GM21447 (cell line): ENCODE results near the gene KRTAP5-1.

ENCODE experiments used
- ATAC-seq: cut with Tn5 transposase; IDR thresholded peaks from one replicate; pipeline ENCODE4 v1.9.1; 2021; ENCODE audit not compliant: unreplicated experiment

The KRTAP5-1 gene

DNA sequence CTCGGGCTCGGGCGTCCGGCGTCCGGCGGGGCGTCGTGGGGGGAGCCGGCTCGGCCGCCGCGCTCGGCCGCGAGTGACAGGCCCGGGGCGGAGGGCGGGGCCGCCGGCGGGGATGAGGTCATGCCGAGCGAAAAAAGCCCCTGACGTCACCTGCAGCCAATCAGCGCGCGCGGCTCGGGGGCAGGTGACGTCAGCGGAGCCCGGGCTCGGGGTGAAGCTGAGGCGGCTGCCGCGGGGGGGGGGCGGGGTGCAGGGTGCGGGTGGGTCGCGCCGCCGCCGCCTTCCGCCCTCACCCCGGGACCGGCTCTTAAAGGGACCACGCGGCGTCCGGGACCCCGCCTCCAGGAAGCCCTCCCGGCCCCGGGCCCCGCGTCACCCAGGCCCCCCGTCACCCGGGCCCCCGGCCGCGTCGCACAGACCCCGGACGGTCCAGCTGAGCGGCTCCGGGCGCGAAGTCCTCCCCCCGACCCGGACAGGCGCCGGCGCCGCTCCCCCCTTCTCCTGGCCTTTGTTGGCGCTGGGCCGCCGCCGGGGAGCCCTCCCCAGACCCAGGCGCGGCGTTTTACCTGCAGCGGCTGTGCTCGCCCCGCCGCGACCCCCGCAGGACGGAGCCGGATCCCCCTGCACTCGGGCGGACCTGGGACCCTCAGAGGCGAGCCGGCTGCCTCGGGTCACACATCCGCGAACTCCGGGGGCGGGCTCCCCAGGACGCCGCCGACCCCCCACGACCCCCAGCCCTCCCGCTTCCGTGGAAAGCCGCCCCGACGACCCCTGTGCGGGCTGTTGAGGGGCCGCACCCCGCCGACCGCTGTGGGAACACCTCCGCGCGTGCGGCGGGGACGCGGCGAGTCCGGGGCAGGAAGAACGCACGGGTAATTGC lies 12.6 kb downstream of the KRTAP5-1 start, which contains the start of gene DUSP8:
TSS of gene DUSP8 (minus strand) at position 75 of the 880 bp plus-strand sequence. CDS start 6,445 bp downstream, outside the sequence.
- ATAC-seq = no peak

DNA sequence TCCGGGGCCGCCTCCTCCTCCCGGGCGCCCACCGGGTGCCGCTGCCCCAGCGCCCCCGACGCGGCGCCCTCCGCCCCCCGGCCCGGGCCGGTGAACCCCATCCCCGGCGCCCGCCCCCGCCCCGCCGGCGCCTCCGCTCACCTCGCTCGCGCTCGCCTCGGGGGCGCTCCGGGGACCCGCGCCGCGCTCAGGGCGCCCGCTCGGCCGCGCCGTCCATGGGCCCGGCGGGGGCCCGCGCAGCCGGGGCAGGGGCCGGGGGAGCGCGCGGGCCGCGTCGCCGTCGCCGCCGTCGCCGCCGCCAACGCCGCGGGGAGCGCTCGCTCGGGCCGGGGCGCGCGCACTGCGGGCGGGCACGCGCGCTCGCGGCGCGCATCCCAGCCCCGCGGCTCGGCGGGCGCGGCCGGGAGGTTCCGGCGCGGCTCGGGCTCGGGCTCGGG lies 13.3 kb downstream of the KRTAP5-1 start:
- no peak for ATAC-seq

DNA sequence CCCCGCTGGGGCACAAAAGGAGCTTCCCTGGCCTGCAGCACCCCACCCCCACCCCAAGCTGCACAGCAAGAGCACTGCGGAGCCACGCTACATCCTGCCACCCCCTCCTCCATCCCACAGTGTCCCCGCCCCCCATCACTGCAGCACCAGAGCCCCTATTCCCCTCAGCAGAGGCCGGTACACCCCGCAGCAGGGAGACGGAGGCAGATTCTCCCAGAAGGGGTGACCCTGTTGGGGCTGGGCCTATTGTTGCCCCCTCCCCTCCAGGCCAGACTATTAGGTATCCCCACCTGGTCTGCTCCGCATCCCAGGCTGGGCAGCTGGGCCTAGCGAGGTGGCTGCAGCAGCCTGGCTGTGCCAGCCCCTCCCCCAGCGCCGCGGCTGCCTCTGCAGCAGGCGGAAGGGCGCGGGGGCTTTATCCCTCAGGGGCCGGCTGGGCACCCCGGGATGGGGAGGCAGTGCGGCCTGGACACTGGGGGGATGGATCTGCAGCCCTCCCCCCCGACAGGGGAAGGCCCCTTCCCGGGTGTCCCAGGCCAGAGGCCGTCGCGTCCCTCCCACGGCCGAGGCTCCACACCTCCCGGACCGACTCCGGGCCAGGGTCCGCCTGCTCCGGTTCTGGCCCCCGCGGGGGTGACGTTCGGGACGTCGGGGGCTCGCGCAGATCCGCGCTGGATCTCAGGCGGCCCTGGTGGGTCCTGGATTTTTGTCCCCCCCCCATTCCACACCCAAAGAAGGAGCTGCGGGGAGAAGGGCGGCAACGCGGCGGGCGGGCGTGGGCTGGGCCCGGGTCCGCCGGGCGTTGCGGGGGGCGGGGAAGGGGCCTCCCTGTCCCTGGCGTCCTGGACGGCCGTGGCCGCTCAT lies 14.0 kb downstream of the KRTAP5-1 start:
- ATAC-seq = no peak

DNA sequence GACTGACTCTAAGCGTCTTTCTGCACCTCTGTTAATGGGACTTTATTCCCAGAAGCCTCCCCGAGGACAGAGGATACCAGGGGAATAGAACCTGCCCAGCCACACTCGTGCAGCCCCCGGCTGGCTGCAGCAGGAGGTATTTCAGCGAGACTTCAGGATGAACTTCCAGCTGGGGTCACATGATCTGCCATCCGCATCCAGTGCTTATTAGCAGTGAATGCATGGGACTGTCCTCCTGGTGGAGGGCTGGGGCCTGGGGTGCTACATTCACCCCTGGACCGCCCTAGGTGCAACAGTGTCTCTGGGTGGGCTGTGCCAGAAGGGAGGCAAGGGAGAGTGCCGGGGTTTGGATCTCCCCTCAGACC lies 14.6 kb downstream of the KRTAP5-1 start:
- no peak for ATAC-seq

DNA sequence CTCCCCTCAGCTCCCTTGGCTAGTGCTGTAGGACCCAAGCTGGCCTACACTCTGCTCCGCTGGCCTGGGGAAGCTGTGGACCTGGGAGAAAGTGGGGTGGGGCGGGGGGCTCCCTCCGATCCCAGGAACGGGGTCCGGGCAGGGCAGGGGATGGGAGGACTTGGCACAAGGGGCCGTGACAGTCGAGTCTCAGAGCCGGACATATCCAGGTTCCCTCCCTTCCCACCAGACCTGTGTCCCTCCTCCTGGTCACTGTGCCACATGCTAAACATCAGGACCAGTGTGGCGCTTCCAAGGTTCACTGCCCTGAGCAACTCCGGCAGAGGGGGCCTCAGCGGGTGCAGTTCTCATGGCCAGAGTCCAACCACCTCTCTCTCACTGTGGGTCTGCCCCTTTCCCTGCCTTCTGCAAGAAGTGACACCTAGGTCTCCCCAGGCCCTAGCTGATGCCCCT lies 15.1 kb downstream of the KRTAP5-1 start:
- no peak for ATAC-seq

DNA sequence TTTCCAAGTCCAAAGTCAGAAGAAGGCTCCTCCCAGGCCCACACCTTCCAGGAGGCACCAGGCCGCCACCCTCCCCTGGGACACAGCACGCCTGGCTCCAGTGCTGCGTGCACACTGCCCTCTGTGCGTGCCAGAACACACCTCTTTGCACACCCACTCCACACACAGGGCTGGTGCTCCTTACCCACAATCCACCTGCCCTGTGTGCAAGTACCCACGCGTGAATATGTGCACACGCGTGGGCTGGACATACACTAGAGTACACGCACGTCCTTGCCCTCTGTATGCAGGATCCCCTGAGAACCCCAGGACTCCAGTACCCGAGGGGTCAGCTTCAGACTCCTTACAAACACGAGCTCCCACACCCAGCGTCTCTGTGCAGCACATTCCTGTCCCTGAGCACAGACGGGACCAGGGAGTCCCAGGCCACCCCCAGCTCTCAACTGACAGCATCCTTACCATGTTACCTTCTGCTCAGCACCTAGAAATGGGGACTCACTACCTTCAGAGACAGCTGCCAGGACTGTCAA lies 15.8 kb downstream of the KRTAP5-1 start:
- no peak for ATAC-seq

DNA sequence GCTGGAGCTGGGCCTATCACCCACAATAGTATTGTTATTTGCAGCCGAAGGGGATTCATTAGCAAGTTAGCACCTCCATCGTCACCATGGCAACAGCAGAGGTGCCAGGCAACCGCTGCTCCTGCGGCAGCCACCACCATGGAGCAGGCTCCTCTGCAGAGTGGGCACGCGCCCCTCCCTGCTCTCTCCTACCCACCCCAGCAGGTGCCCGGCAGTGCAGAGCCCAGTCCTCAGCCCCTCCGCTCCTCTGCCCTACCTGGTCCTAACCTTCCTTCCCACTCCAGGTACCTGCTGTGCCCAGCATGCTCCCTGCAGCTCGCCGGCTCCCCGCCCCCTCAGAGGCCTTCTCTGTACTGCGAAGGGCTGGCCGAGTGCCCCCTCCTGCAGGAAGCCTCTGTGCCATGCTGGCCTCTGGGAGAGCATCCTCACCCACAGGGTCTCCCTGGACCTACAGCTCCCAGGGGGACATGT lies 16.6 kb downstream of the KRTAP5-1 start:
- ATAC-seq = no peak

DNA sequence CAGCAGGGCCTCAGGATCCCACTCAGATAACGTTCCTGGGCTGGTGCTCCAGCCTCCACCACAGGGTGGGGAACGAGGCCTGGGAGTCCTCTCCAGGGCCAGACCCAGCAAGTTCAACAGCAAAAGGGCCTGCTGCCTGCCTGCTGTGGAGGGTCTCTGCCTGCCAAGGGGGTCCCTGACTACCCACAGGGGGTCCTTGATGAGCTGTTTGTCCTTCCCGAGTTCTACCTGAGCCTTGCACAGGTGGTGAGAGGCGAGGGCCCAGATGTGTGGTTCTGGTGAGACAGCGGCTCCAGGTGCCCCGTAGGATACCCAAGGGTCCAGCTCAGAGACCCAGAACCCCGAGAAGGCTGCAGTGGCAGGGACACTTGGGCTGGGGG lies 17.4 kb downstream of the KRTAP5-1 start:
- no peak for ATAC-seq

DNA sequence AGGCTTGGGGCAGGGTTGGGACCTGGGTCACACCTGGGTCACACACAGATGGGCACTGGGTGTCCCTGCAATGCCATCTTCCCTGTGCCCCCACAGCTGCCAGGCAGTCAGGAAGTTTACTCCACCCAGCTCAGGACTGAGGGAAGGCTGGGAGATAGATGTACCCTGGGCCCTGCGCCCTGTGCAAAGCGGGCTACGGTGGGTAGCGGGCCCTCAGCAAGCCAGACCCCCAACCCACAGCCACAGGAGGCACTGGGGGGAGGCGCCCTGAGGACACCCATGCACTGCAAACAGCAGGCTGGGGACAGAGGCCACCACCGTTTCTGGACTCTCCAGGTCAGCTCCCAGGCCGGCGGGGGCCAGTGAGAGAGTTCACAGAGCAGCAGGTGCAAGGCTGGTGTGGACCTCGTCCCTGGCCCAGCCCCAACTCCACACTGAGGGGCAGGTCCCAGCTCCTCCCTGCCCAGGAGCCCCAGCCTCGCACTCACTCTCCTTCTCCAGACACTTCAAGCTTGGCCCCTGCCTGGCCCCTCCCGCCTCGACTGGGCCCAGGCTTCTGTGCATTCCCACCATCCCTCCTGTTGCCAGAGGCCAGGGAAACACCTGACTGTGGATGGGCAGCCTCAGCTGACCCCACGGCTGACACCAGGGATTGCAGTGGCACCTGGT lies 17.9 kb downstream of the KRTAP5-1 start:
- ATAC-seq = no peak

DNA sequence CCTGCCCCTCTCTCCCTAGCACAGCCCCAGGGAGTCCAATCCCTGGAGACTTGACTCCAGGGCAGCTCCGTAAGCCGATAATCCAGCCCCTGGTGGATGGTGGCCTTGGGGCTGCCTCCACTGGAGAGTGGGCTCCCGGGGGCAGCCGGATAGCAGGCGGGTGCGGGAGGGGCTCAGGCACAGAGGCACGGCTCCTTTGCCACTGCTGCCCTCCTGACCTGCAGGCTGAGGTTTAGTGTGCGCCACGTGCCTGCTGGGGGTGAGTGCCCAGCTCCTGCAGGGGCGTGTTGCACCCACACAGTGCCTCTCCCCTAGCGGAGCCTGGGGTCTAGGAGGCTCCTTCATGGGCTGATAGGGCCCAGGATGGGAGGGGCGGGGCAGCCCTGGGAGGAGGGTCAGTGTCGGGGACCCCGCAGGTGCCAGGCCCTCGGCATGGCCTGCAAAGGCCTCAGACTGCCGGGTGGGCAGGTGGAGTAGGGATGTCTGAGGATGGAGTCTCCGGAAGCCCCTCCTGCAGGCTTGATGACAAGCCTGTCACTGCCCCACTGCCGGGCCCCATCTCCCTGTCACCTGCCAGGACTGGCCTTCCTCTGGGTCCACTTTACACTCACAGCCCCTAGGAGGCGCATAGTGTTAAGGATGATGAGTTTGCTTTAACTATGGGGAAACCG lies 18.6 kb downstream of the KRTAP5-1 start:
- no peak for ATAC-seq

DNA sequence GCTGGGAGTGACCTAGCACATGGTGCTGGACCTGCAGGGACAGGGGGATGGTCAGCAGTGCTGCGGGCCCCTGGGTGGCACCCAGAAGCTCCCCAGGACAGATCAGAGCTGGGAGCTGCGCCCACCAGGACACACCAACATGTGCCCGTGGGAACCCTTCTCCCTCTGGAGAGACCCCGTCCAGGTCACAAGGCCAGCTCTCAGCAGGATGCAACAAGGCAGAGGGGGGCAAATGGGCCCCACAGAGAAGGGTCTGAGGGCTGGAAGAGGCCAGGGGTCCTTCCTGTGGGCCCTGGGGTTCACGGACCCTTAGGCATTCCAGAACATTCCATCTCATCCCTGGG lies 19.2 kb downstream of the KRTAP5-1 start:
- no peak for ATAC-seq

DNA sequence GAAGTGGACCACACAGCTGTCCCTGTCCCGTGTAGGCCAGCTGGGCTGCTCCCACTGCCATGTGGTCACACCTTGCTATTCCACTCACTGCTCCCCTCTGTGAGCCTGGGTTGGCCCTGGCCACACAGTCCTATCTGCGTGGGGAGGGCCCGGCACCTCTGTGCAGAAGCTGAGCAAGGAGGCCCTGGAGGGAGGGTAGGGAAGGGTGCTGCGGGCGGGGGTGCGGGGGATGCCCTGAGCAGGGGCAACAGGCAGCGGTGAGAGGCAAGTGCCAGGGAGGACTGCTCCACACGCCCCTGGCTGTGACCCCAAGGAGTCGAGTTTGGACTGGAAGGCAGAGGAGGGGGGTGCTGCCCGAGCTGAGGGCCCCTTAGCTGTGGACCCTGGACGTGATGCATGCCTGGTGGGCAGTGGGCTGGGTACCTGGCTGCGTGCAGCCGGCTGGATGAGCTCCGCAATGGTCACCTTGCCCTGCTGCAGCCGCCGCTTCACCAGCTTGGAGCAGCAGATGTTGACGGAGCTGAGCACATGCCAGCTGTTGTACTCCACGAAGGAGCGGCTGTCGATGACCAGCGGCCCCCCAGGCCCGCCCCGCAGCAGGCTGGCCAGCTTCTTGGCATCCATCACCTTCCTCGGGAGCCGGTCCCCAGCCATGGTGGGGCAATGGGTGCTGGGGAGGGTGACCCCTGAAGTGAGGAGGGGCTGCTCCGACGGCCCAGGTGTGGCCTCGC lies 19.7 kb downstream of the KRTAP5-1 start:
- no peak for ATAC-seq

DNA sequence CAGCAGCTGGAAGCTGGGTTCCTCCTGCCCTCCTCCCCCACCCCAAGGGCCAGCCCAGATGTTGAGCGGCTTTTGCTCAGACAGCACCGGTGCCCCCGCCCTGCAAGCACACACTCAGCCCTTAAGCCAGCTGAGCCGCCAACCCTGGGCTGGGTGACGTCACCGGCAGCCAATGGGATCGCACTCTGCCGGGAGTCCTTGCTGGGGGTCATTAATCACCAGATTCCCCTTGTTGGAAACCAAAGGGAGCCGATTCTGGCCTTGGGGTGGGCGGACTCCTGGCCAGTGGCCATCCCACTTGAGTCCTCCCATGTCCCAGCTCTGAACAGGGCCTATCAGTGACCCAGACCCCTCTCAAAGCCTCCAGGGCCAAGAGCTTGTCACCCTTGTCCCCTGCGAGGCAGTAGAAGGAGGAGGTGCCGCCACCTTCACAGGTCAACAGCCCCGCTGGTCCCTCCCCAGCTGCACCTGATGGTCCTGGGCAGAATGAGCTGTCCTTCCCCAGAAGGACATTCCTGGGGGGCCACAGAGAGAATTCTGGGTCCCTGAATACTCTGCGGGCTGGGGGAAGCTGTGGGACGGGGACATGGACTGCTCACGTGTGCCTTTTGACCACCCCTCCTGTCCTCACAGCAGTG lies 20.4 kb downstream of the KRTAP5-1 start:
- no peak for ATAC-seq

DNA sequence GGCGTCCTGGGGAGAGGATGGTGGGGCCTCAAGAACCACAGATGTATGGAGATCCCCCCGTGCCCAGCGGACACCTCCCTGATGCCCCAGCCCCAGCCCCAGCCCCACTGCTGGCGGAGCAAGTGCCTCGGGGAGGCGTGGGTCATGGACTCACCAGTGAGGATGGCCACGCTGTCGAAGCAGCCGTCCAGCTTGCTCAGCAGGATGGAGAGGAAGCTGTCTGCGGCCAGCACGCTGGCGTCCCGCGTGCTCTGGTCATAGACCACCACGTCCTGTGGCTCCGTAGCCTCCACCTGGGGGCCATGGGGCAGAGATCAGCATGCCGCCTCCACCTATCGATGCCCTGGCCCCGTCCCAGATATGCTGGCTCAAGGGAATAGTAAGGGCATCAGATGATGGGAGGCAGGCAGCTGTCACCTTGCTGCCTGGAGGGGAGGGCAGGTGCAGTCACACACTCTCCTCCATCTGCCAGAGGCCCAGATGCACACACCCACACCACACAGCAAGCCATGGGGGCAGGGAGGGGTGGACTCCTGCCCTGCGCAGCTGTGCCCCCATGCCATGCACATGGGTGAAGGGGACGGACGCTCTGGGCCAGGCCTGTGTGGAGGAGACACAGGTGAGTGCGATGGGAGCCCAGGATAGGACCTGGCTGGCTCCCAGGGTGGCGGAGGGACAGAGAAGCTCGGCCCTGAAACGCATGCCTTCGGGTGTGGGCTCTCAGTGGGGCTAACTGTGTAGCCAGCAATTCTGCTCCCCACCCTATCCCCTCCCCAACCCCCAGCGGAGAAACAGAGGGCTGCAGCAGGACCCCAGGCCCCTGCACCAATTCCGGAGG lies 21.2 kb downstream of the KRTAP5-1 start:
- ATAC-seq = no peak

DNA sequence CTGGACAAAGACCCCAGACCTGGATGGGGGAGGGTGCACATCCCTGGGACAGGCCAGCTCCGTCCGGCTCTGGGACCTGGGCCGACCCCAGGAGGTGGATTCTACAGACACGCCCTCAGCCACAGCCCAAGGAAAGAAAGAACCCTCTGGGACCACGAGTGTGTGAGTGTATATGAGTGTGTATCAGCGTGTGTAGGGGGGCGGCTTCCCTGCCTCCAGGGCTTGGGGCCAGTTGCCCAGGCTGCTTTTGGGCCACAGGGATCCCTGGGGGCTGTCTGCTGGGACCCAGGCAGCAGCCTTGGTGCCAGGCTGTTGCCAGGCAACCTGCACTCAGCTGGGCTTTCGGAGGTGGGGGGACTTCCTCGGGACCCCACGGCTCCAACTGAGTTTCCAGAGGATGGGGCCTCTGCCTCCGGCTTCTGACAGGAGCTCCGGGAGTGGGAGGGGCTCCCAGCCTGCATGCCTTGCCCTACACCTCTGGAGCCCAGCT lies 21.9 kb downstream of the KRTAP5-1 start:
- ATAC-seq = no peak

DNA sequence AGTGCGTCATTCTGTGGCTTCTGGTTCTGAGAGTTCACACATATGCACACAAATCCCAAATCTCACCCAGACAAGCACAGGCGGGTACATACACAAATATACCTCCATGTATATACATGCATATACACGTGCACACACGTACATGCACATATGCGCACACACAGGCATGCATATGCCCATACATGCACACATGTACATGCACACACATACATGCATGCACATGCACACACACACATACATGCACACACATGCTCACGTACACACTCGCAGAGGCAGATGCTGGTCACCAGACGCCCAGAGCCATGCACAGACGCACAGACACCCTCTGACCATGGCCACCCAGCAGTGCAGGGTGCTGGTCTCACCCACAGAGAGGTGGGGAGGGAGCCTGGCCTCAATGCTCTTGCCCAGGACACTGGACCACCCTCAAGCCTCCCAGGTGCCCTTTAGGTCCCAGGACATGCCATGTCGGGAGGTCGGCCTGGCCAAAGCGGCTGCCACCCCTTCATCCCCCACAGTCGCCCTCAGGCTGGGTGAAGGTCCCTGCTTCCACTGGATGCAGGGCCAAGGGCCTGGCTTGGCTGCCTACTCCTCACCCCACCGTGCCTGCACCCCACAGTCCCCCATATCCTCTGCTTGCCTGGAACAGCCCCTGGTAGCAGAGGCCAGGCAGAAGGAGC lies 22.5 kb downstream of the KRTAP5-1 start:
- ATAC-seq = no peak

DNA sequence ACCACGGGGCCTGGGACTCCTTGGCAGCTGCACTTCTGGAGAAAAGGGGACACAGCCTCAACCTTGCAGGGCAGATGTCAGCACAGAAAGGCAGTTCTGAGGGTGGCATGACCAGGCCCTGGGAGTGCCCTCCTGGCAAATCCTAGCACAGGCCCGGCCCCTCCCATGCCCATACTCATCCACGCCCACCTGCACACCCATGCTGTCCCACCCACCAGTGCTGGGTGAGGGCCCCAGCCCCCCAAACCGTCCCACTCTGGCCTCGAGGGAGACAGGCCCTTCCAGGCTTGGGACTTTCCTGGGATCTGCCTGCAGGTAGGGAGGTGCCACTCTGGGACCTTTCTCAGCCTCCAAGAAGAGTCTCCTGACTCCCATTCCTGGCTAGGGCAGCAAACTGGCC lies 23.1 kb downstream of the KRTAP5-1 start:
- ATAC-seq = no peak

DNA sequence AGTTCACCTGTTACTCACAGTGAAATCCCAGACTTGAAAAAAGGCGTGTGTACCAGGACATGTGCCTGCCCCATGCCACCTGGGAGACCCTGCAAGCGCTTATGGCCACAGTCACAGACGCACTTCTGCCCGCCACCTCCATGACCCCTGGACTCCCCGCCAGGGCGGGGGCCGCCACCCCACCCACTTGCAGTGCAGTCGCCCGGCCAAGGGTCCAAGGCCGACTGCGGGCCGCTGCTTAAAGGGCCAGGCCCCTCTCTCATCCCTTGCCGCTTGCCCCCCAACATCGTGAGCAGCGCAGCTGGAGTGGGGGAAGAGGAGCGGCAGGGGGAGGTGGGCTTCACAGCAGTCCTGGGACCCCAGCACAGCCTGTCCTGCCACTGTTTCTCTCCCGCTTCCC lies 23.8 kb downstream of the KRTAP5-1 start:
- no peak for ATAC-seq
